Activated CD8-positive, alpha-beta T cell treated with anti-CD3 and anti-CD28 coated beads, Interleukin-2, amount 10 ng/mL, durations not matched to agents 7 days and 5 days (primary cell): ENCODE data around the gene HIPK3. TPM values are rescaled to one million over a fixed set of nuclear protein-coding genes. Genes with fewer than 3 reads are reported as not detected.
"Not testable (repeated sequence)": the region's sequence is repeated elsewhere in the genome, so short reads cannot be mapped to it uniquely, and the experiment has no call there.

ENCODE experiments used
- ATAC-seq: fragments of 150-1000 bp; cut with Tn5 transposase; one replicate; pipeline ENCODE4 v1.10.0; 2021; ENCODE audit warnings: moderate library complexity
- CTCF ChIA-PET: fragments of 350-600 bp; sonication (Branson Sonifier 250); formaldehyde crosslinking; loops from one replicate; lab custom pipeline; 2021; ENCODE audit warnings: antibody characterized with exemption; lab: Charles Lee
- POLR2A ChIA-PET: fragments of 350-600 bp; sonication (Branson Sonifier 250); formaldehyde crosslinking; loops from one replicate; lab custom pipeline; 2021; ENCODE audit warnings: antibody characterized with exemption; lab: Charles Lee
- DNase-seq: peaks from one replicate; pipeline ENCODE4 v3.0.0-alpha.2; 2020
- H3K27ac Mint-ChIP-seq: one replicate; pipeline ENCODE4 v1.8.0; 2021; ENCODE audit warnings: mild to moderate bottlenecking, mixed read lengths
- H3K27me3 Mint-ChIP-seq: one replicate; pipeline ENCODE4 v1.8.0; 2021; ENCODE audit warnings: low read depth, mixed read lengths
- H3K36me3 Mint-ChIP-seq: one replicate; pipeline ENCODE4 v1.8.0; 2021; ENCODE audit warnings: low read depth, mixed read lengths
- H3K4me1 Mint-ChIP-seq: one replicate; pipeline ENCODE4 v1.8.0; 2021; ENCODE audit warnings: low read depth, mixed read lengths
- H3K4me3 Mint-ChIP-seq: one replicate; pipeline ENCODE4 v1.8.0; 2021; ENCODE audit warnings: mild to moderate bottlenecking, mixed read lengths
- H3K9me3 Mint-ChIP-seq: one replicate; pipeline ENCODE4 v1.8.0; 2022; ENCODE audit warnings: mixed read lengths; ENCODE audit not compliant: insufficient read depth
- total RNA-seq, 2 experiments: library from RNA; stranded (reverse); gene quantifications; one replicate each; pipeline ENCODE4 v1.2.3, GENCODE V29; 2021

HIPK3 gene
- total RNA-seq, 2 experiments from 2014 or later, result 36.9 to 37.7 TPM

GRCh38 chr11:33333816-33334215 lies 76.6 kb downstream of the HIPK3 start:
- H3K27ac Mint-ChIP-seq, result no peak overlapping the region
- peaks cover 9% of the 10 kb centered on the region for H3K36me3 Mint-ChIP-seq
- ATAC-seq (no peak), DNase-seq (no peak)
- H3K27me3 Mint-ChIP-seq, result no peaks in the 10 kb centered on the region
- no peak overlapping the region for H3K4me3 Mint-ChIP-seq
- no peaks in the 10 kb centered on the region for H3K4me1 Mint-ChIP-seq
- ChIA-PET POLR2A (no interaction called here), CTCF (interaction anchor here (1.4 to 1.7 kb wide), 2 partner anchors 167 to 169 kb away, joined by 4 to 5 read pairs; no protein-coding TSS in a partner anchor)
- no peaks in the 10 kb centered on the region for H3K9me3 Mint-ChIP-seq

GRCh38 chr11:33334627-33335026 lies 77.4 kb downstream of the HIPK3 start:
- Mint-ChIP-seq H3K9me3 (no peaks in the 10 kb centered on the region), H3K27ac (no peak overlapping the region), H3K36me3 (peaks cover 14% of the 10 kb centered on the region), H3K27me3 (no peaks in the 10 kb centered on the region), H3K4me1 (no peaks in the 10 kb centered on the region), H3K4me3 (no peak overlapping the region)
- no peak for DNase-seq
- CTCF ChIA-PET, result interaction anchor here (1.4 to 1.7 kb wide), 2 partner anchors 167 to 169 kb away, joined by 4 to 5 read pairs; no protein-coding TSS in a partner anchor
- POLR2A ChIA-PET, result no interaction called here
- no peak for ATAC-seq

GRCh38 chr11:33339247-33339646 lies 82.1 kb downstream of the HIPK3 start:
- H3K27me3 Mint-ChIP-seq, result no peaks in the 10 kb centered on the region
- peaks cover 18% of the 10 kb centered on the region for H3K36me3 Mint-ChIP-seq
- H3K9me3 Mint-ChIP-seq, result no peaks in the 10 kb centered on the region
- no peak overlapping the region for H3K4me3 Mint-ChIP-seq
- no peak for DNase-seq
- no peak overlapping the region for H3K27ac Mint-ChIP-seq
- no peak for ATAC-seq
- POLR2A ChIA-PET, result interaction anchor here (0.6 kb wide), 1 partner anchor 173 kb away, joined by 5 read pairs; no protein-coding TSS in a partner anchor
- CTCF ChIA-PET, result no interaction called here
- no peaks in the 10 kb centered on the region for H3K4me1 Mint-ChIP-seq

GRCh38 chr11:33344611-33345010 lies 87.4 kb downstream of the HIPK3 start:
- Mint-ChIP-seq H3K4me1 (no peaks in the 10 kb centered on the region), H3K36me3 (peaks cover 31% of the 10 kb centered on the region), H3K27me3 (no peaks in the 10 kb centered on the region), H3K27ac (no peak overlapping the region), H3K4me3 (no peak overlapping the region), H3K9me3 (no peaks in the 10 kb centered on the region)
- ATAC-seq, result no peak
- ChIA-PET CTCF (interaction anchor here (0.7 to 2.7 kb wide), 8 partner anchors 9 to 398 kb away, joined by 3 to 11 read pairs (median 4); no protein-coding TSS in a partner anchor), POLR2A (no interaction called here)
- DNase-seq, result no peak

GRCh38 chr11:33347490-33348125 lies 90.4 kb downstream of the HIPK3 start:
- Mint-ChIP-seq H3K9me3 (no peaks in the 10 kb centered on the region), H3K36me3 (peaks cover 38% of the 10 kb centered on the region), H3K27me3 (no peaks in the 10 kb centered on the region), H3K4me3 (no peak overlapping the region), H3K4me1 (no peaks in the 10 kb centered on the region), H3K27ac (no peak overlapping the region)
- CTCF ChIA-PET, result interaction anchor here (2.6 to 2.7 kb wide), 2 partner anchors 15 to 182 kb away, joined by 8 to 11 read pairs; no protein-coding TSS in a partner anchor
- ATAC-seq, result no peak
- no peak for DNase-seq
- POLR2A ChIA-PET, result no interaction called here

GRCh38 chr11:33350287-33350686 lies 93.1 kb downstream of the HIPK3 start:
- POLR2A ChIA-PET, result interaction anchor here (0.6 kb wide), 1 partner anchor 88 kb away, joined by 3 read pairs; no protein-coding TSS in a partner anchor
- H3K4me3 Mint-ChIP-seq, result no peak overlapping the region
- CTCF ChIA-PET, result no interaction called here
- no peaks in the 10 kb centered on the region for H3K9me3 Mint-ChIP-seq
- H3K36me3 Mint-ChIP-seq, result peaks cover 48% of the 10 kb centered on the region
- DNase-seq (no peak), ATAC-seq (no peak)
- H3K27ac Mint-ChIP-seq, result no peak overlapping the region
- H3K27me3 Mint-ChIP-seq, result no peaks in the 10 kb centered on the region
- H3K4me1 Mint-ChIP-seq, result no peaks in the 10 kb centered on the region

GRCh38 chr11:33358150-33358831 lies 101.1 kb downstream of the HIPK3 start:
- peaks cover 6% of the 10 kb centered on the region for H3K36me3 Mint-ChIP-seq
- no peak overlapping the region for H3K27ac Mint-ChIP-seq
- DNase-seq, result no peak
- no peak for ATAC-seq
- ChIA-PET CTCF (no interaction called here), POLR2A (no interaction called here)
- peaks cover 2% of the 10 kb centered on the region for H3K4me1 Mint-ChIP-seq
- no peaks in the 10 kb centered on the region for H3K9me3 Mint-ChIP-seq
- peaks cover 7% of the 10 kb centered on the region for H3K27me3 Mint-ChIP-seq
- H3K4me3 Mint-ChIP-seq, result no peak overlapping the region

GRCh38 chr11:33360642-33361041 lies 103.5 kb downstream of the HIPK3 start:
- no peak overlapping the region for H3K27ac Mint-ChIP-seq
- peaks cover 14% of the 10 kb centered on the region for H3K27me3 Mint-ChIP-seq
- no peak overlapping the region for H3K4me3 Mint-ChIP-seq
- ChIA-PET CTCF (interaction anchor here (0.7 to 2.3 kb wide), 2 partner anchors 16 to 326 kb away, joined by 3 to 11 read pairs; no protein-coding TSS in a partner anchor), POLR2A (no interaction called here)
- H3K9me3 Mint-ChIP-seq, result no peaks in the 10 kb centered on the region
- no peaks in the 10 kb centered on the region for H3K36me3 Mint-ChIP-seq
- peaks cover 2% of the 10 kb centered on the region for H3K4me1 Mint-ChIP-seq
- DNase-seq (no peak), ATAC-seq (no peak)

GRCh38 chr11:33362051-33362910 lies 105.1 kb downstream of the HIPK3 start:
- H3K9me3 Mint-ChIP-seq, result no peaks in the 10 kb centered on the region
- ChIA-PET CTCF (interaction anchor here (1.0 to 2.3 kb wide), 7 partner anchors 9 to 380 kb away, joined by 3 to 11 read pairs (median 4); no protein-coding TSS in a partner anchor), POLR2A (no interaction called here)
- peaks cover 18% of the 10 kb centered on the region for H3K27me3 Mint-ChIP-seq
- H3K36me3 Mint-ChIP-seq, result no peaks in the 10 kb centered on the region
- no peak overlapping the region for H3K4me3 Mint-ChIP-seq
- ATAC-seq (peak; percentile 64), DNase-seq (peak; percentile 30)
- no peak overlapping the region for H3K27ac Mint-ChIP-seq
- H3K4me1 Mint-ChIP-seq, result peaks cover 2% of the 10 kb centered on the region

- ATAC-seq (no peak), DNase-seq (no peak)
- Mint-ChIP-seq H3K36me3 (no peaks in the 10 kb centered on the region), H3K27me3 (peaks cover 18% of the 10 kb centered on the region), H3K27ac (no peak overlapping the region), H3K4me1 (peaks cover 2% of the 10 kb centered on the region), H3K4me3 (no peak overlapping the region), H3K9me3 (no peaks in the 10 kb centered on the region)
- ChIA-PET CTCF (interaction anchor here (0.7 to 1.0 kb wide), 2 partner anchors 22 to 376 kb away, joined by 4 read pairs; no protein-coding TSS in a partner anchor), POLR2A (no interaction called here)
These were observed 109.7 kb downstream of the HIPK3 start for GRCh38 chr11:33366918-33367317.

- DNase-seq, H3K4me1 Mint-ChIP-seq, CTCF ChIA-PET, H3K9me3 Mint-ChIP-seq, POLR2A ChIA-PET, H3K36me3 Mint-ChIP-seq, ATAC-seq, H3K4me3 Mint-ChIP-seq, H3K27ac Mint-ChIP-seq: not testable (repeated sequence)
- H3K27me3 Mint-ChIP-seq, result peaks cover 22% of the 10 kb centered on the region
These were observed 111.3 kb downstream of the HIPK3 start for GRCh38 chr11:33368475-33368874.
